ENCODE results near the gene MFSD12.

The MFSD12 gene

DNA sequence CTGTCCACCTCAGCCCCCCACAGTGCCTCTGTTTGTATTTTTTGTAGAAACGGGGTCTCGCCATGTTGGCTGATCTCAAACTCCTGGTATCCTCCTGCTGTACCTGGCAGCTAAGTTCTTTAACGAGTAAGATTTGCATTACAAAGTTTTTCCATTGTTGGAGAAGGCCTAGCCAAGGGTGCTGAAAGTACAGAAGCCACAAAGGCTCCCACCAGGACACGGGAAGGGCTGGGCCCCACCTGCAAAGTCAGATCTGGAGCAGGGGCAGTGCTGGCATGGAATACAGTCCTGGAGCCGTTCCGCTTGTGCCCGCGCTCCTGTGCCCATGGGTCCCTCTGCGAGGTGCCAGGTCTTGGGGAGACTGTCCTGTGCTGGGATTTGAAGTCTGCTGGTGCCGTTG lies 39.1 kb downstream of the MFSD12 start:
- no peak for DNase-seq (ENCODE audit: low read depth)
- no peak overlapping the region for H3K4me3 ChIP-seq (ENCODE audit: low read depth, low read length)
- in situ Hi-C loops (cut with HindIII; ENCODE audit: low sequenced_read_pairs): no loop called here
- no peak for TF ChIP-seq CTCF (IDR thresholded peaks at IDR 0.05; ENCODE audit: low read depth, low read length, missing control alignments)

DNA sequence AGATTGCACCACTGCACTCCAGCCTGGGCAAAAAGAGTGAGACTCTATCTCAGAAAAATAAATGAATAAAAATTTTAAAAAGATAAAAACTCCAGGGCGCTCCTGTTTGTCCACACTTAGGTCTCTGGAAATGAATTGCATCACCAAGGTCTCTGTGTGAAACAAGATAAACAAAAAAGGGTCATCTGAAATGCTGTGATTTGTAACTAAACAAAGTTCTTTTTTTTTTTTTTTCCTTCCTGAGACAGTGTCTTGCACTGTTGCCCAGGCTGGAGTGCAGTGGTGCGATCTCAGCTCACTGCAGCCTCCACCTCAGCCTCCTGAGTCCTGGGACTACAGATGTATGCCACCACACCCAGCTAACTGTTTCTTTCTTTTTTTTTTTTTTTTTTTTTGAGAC lies 39.7 kb downstream of the MFSD12 start:
- no peak for TF ChIP-seq CTCF (IDR thresholded peaks at IDR 0.05; ENCODE audit: low read depth, low read length, missing control alignments)
- in situ Hi-C loops (cut with HindIII; ENCODE audit: low sequenced_read_pairs): no loop called here
- no peak for DNase-seq (ENCODE audit: low read depth)
- no peak overlapping the region for H3K4me3 ChIP-seq (ENCODE audit: low read depth, low read length)

GRCh38 chr19:3516675-3517207 lies 40.6 kb downstream of the MFSD12 start:
- no peak for DNase-seq (ENCODE audit: low read depth)
- TF ChIP-seq CTCF (IDR thresholded peaks at IDR 0.05; ENCODE audit: low read depth, low read length, missing control alignments): no peak
- no peak overlapping the region for H3K4me3 ChIP-seq (ENCODE audit: low read depth, low read length)
- in situ Hi-C loops (cut with HindIII; ENCODE audit: low sequenced_read_pairs): no loop called here

- in situ Hi-C loops (cut with HindIII; ENCODE audit: low sequenced_read_pairs): no loop called here
- peak; percentile 28 for DNase-seq (ENCODE audit: low read depth)
- no peak for TF ChIP-seq CTCF (IDR thresholded peaks at IDR 0.05; ENCODE audit: low read depth, low read length, missing control alignments)
- H3K4me3 ChIP-seq (ENCODE audit: low read depth, low read length): no peak overlapping the region
Observed at GRCh38 chr19:3515891-3516422, 41.4 kb downstream of the MFSD12 start.

DNA sequence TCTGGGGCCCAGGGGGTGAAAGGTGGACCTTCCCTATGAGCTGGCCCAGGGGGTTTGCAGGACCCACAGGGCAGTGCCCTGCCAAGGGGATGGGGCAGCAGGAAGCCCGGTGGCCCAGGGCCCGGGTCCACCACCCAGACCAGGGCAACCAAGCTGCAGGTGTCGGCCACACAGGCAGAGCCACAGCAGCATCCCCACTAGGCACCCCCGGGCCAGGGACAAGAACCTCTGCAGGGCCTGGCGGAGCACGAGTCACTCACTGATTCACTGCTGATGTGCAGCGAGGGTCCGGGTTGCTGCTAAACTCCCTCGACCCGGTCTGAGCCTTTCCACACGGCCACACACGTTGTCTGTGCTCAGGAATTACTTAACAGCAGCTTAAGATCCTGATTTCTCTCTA lies 42.5 kb downstream of the MFSD12 start:
- no peak for TF ChIP-seq CTCF (IDR thresholded peaks at IDR 0.05; ENCODE audit: low read depth, low read length, missing control alignments)
- no peak overlapping the region for H3K4me3 ChIP-seq (ENCODE audit: low read depth, low read length)
- DNase-seq (ENCODE audit: low read depth): no peak
- in situ Hi-C loops (cut with HindIII; ENCODE audit: low sequenced_read_pairs): no loop called here

- no peak overlapping the region for H3K4me3 ChIP-seq (ENCODE audit: low read depth, low read length)
- in situ Hi-C loops (cut with HindIII; ENCODE audit: low sequenced_read_pairs): no loop called here
- no peak for TF ChIP-seq CTCF (IDR thresholded peaks at IDR 0.05; ENCODE audit: low read depth, low read length, missing control alignments)
- no peak for DNase-seq (ENCODE audit: low read depth)
Observed at GRCh38 chr19:3513229-3514140, 43.9 kb downstream of the MFSD12 start.

All from astrocyte of the cerebellum (primary cell).